Activated T-cell treated with anti-CD3 and anti-CD28 coated beads for 24 hours (primary cell): Measurements from ENCODE around the gene LRRC3.

Source experiments
- DNase-seq: peaks from one replicate; pipeline ENCODE4 v3.0.0-alpha.2; 2020; ENCODE audit warnings: low read depth

The LRRC3 gene

GRCh38 chr21:44511219-44511937 lies 56.1 kb downstream of the LRRC3 start:
- DNase-seq, result no peak
